Right atrium auricular region (tissue), 2 donors: ENCODE results near the gene NEK5. TPM values are rescaled to one million over a fixed set of nuclear protein-coding genes. Genes with fewer than 3 reads are reported as not detected.

Experiments
- DNase-seq: peaks from one replicate; pipeline ENCODE4 v3.0.0-alpha.2; 2019; ENCODE audit warnings: low spot score
- H3K27ac ChIP-seq, 2 donors: fragments of 200-600 bp; sonication (generic); 1 replicate in 1 of 2; 2 replicates in 1 of 2; pipeline ENCODE4 v1.5.1; 2016 to 2019
- H3K27me3 ChIP-seq, 2 donors: fragments of 200-600 bp; sonication (generic); one replicate each; pipeline versions ENCODE4 v1.5.1 to v1.6.0; 2017 to 2019
- H3K36me3 ChIP-seq: fragments of 200-600 bp; sonication (generic); one replicate; pipeline ENCODE4 v1.5.1; 2016
- H3K4me1 ChIP-seq, 2 donors: fragments of 200-600 bp; sonication (generic); one replicate each; pipeline versions ENCODE4 v1.5.1 to v1.6.0; 2017 to 2019
- H3K4me3 ChIP-seq, 2 donors: fragments of 200-600 bp; sonication (generic); 1 replicate in 1 of 2; 2 replicates in 1 of 2; pipeline ENCODE4 v1.5.1; 2017 to 2019; ENCODE audit warnings: mild to moderate bottlenecking in 1 of 2, moderate library complexity in 1 of 2
- H3K9me3 ChIP-seq, 2 donors: fragments of 200-600 bp; sonication (generic); one replicate each; pipeline ENCODE4 v1.5.1; 2019
- total RNA-seq, 2 donors: library from RNA; depleted of rRNA; stranded (reverse); fragments of >200 nt; gene quantifications; one replicate each; pipeline ENCODE4 v1.1.0, GENCODE V29; 2016
- TF ChIP-seq, protein P1 (sequence below), 2 donors: fragments of 200-600 bp; sonication (generic); IDR thresholded peaks; one replicate each; pipeline ENCODE4 v1.5.1; 2019; ENCODE audit warnings: antibody characterized with exemption in 2 of 2

Gene NEK5
- total RNA-seq, 2 donors from 2014 or later = 0.55 to 1.1 TPM

DNA sequence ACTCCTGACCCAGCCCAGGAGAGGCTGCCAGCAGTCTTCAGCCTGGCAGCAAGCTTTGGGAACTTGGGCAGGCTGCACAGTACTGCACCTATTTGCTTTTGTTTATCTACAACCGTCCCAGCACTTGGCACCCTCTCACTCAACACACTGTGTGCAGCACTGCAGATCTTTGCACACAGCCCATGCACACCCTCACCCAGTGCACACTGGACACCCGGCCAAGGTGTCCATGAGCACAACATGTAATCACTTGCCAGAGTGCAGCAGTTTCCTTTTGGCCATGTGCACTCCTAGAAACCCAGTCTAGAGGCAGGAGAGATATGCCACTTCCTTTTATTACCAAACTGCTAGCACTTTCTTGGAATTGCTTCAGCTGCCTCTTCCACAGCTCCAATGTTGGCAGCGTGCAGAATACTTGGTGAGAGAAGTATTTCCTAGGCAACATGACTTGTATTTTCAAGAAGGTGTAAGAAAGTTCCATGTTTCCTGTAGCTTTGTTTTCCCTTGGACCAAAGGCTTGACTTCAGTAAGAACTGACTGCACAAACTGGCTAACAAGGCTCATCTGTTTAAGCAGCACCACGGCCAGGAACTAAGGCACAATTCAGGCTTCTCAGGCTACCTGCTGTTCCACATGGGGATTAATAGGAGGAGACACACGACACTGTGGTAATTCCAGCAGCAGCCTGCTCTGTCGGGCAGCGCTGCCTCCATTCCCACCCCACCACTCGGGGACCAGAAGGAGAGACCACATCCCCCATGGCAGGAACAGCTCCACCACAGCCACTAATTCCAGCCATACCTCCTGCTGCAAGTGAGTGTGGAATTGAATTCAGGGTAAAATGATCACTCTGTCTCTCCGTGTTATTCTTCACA, 133.0 kb downstream of the NEK5 start:
- Histone ChIP-seq H3K27me3 (no peaks in the 10 kb centered on the region), H3K27ac (peak overlapping the region; percentile 31 to 64), H3K4me1 (peaks cover 0 to 30% of the 10 kb centered on the region in 2 donors), H3K9me3 (no peaks in the 10 kb centered on the region), H3K36me3 (no peaks in the 10 kb centered on the region), H3K4me3 (peak overlapping the region in 1 of 2 donors; percentile 19)
- no peak for DNase-seq
- TF ChIP-seq, protein P1, sequence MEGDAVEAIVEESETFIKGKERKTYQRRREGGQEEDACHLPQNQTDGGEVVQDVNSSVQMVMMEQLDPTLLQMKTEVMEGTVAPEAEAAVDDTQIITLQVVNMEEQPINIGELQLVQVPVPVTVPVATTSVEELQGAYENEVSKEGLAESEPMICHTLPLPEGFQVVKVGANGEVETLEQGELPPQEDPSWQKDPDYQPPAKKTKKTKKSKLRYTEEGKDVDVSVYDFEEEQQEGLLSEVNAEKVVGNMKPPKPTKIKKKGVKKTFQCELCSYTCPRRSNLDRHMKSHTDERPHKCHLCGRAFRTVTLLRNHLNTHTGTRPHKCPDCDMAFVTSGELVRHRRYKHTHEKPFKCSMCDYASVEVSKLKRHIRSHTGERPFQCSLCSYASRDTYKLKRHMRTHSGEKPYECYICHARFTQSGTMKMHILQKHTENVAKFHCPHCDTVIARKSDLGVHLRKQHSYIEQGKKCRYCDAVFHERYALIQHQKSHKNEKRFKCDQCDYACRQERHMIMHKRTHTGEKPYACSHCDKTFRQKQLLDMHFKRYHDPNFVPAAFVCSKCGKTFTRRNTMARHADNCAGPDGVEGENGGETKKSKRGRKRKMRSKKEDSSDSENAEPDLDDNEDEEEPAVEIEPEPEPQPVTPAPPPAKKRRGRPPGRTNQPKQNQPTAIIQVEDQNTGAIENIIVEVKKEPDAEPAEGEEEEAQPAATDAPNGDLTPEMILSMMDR (IDR thresholded peaks at IDR 0.05) = no peak

DNA sequence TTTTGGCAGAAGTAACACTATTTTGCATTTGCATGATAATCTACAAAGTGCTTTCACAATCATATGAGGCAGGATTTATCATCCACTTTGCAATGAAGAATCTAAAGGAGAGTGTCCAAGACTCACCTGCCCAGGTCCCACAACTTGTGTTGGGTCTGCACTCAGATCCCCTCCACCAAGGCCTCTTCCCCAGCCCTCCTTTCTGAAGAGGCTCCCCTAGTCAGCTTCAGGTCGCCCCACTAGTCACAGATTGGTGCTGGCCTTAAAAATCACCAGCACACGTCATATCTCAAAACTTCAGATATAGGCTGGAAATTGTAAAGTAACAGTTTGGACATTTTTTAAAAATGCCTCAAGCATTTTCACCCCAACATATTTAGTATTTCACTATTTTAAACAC, 135.2 kb downstream of the NEK5 start:
- H3K9me3 ChIP-seq = no peaks in the 10 kb centered on the region
- no peaks in the 10 kb centered on the region for H3K36me3 ChIP-seq
- H3K27ac ChIP-seq = no peak overlapping the region
- TF ChIP-seq, protein P1 (IDR thresholded peaks at IDR 0.05) = no peak
- H3K27me3 ChIP-seq = no peaks in the 10 kb centered on the region
- peaks cover 0 to 24% of the 10 kb centered on the region in 2 donors for H3K4me1 ChIP-seq
- DNase-seq = no peak
- H3K4me3 ChIP-seq = no peak overlapping the region

DNA sequence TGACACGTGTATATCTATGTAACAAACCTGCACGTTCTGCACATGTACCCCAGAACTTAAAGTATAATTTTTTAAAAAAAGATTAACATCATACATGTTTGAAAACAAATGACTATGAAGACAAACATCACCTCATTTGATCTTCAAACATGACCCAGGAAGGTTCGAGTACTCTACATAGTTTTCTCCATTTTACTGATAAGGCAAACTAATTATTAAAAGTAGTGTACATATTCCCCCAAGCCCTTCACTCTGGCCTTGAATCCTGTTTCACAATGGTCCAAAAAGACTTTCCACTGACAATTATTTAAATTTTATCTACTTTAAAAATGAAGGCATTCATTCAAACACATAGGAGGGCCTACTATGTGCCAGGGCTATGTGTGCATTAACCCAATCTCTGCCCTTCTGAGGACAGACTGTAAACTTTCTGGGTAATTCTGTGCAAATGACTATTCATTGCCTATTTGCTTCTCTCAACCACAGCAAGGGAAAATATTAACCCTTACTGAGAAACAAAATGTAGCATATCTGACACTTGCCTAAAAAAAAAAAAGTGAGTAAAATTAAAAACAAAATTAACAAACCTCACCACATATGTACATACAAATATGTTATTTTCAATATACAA, 139.8 kb downstream of the NEK5 start:
- no peaks in the 10 kb centered on the region for H3K4me1 ChIP-seq
- no peaks in the 10 kb centered on the region for H3K27me3 ChIP-seq
- no peak overlapping the region for H3K4me3 ChIP-seq
- TF ChIP-seq, protein P1 (IDR thresholded peaks at IDR 0.05) = no peak
- H3K27ac ChIP-seq = no peak overlapping the region
- H3K9me3 ChIP-seq = peaks cover 0 to 5% of the 10 kb centered on the region in 2 donors
- no peak for DNase-seq
- no peaks in the 10 kb centered on the region for H3K36me3 ChIP-seq

Other genes with a start within 250 kb of the NEK5 start
- 1 to 10 TPM; 4.3 to 6.5 TPM for gene ATP7B, start 117.6 kb downstream of the NEK5 start, total RNA-seq
- 10 to 100 TPM; 10.5 to 19.2 TPM for gene ALG11, start 116.7 kb downstream of the NEK5 start, total RNA-seq
- 10 to 100 TPM; 13.1 to 15.0 TPM for gene UTP14C, start 104.4 kb downstream of the NEK5 start, total RNA-seq
- 1 to 10 TPM; 4.0 to 9.2 TPM for gene NEK3, start 30.5 kb upstream of the NEK5 start, total RNA-seq